IMR-90 (cell line): Measurements from ENCODE around the gene DVL2. TPM values are rescaled to one million over a fixed set of nuclear protein-coding genes. Genes with fewer than 3 reads are reported as not detected.

Source experiments
- ATAC-seq: fragments of 200-7000 bp; cut with Tn5 transposase; 2 replicates; pipeline ENCODE4 v1.9.1; 2020; ENCODE audit warnings: low read depth, mild to moderate bottlenecking, moderate library complexity
- Bru-seq: library from RNA; stranded (reverse); fragments of 400-500 nt; gene quantifications from one replicate; lab custom pipeline; 2021; lab: Mats Ljungman, UMichigan
- BruChase-seq, 2 experiments: library from RNA; stranded (reverse); fragments of 400-500 nt; gene quantifications; one replicate each; lab custom pipeline; 2021; lab: Mats Ljungman, UMichigan
- BruUV-seq: library from RNA; stranded (reverse); fragments of 400-500 nt; replicated peaks from 2 replicates; lab custom pipeline; 2021; lab: Mats Ljungman, UMichigan
- CTCF ChIA-PET: fragments of 300-600 bp; formaldehyde crosslinking; extraction: SDS; loops from one replicate; lab custom pipeline; 2021; ENCODE audit warnings: antibody characterized with exemption; lab: Yijun Ruan, JAX
- POLR2A ChIA-PET: fragments of 300-600 bp; sonication (Branson Sonifier 250); formaldehyde crosslinking; loops from one replicate; lab custom pipeline; 2022; ENCODE audit warnings: antibody characterized with exemption; ENCODE audit not compliant: unreplicated experiment; lab: Charles Lee
- DNase-seq: peaks from one replicate; pipeline ENCODE4 v3.0.0; 2013
- H2AFZ ChIP-seq: replicated peaks from 2 replicates; pipeline ENCODE3; 2013; ENCODE audit warnings: low read length, mild to moderate bottlenecking; ENCODE audit not compliant: poor library complexity
- H2AK5ac ChIP-seq: 2 replicates; pipeline ENCODE4 v1.6.1; 2013; ENCODE audit warnings: low read depth, low read length, inconsistent platforms
- H2AK9ac ChIP-seq: replicated peaks from 2 replicates; pipeline ENCODE3; 2013; ENCODE audit warnings: mild to moderate bottlenecking, low read depth, low read length, moderate library complexity; ENCODE audit not compliant: poor library complexity
- H2BK120ac ChIP-seq: 2 replicates; pipeline ENCODE4 v1.6.1; 2013; ENCODE audit warnings: low read depth, low read length, inconsistent platforms
- H2BK15ac ChIP-seq: 3 replicates; pipeline ENCODE4 v1.6.1; 2013; ENCODE audit warnings: low read depth, low read length, inconsistent platforms
- H2BK20ac ChIP-seq: 2 replicates; pipeline ENCODE4 v1.6.1; 2013; ENCODE audit warnings: low read depth, mild to moderate bottlenecking, inconsistent platforms, low read length, moderate library complexity
- H2BK5ac ChIP-seq: 2 replicates; pipeline ENCODE4 v1.6.1; 2013; ENCODE audit warnings: mild to moderate bottlenecking, low read depth, low read length, inconsistent platforms; ENCODE audit not compliant: poor library complexity, severe bottlenecking
- H3K14ac ChIP-seq: replicated peaks from 2 replicates; pipeline ENCODE4 v1.6.1; 2013; ENCODE audit warnings: low read depth, low read length, inconsistent platforms
- H3K18ac ChIP-seq: 2 replicates; pipeline ENCODE4 v1.6.1; 2013; ENCODE audit warnings: low read depth, low read length, control low read depth
- H3K23ac ChIP-seq: 2 replicates; pipeline ENCODE4 v1.6.1; 2013; ENCODE audit warnings: low read depth, low read length, inconsistent platforms
- H3K27ac ChIP-seq: 2 replicates; pipeline ENCODE4 v1.5.1; 2013; ENCODE audit warnings: mild to moderate bottlenecking, control low read depth, low read length; ENCODE audit not compliant: insufficient read depth
- H3K27me3 ChIP-seq: 2 replicates; pipeline ENCODE4 v1.6.1; 2013; ENCODE audit warnings: low read length; ENCODE audit not compliant: control insufficient read depth, insufficient read depth
- H3K36me3 ChIP-seq: 2 replicates; pipeline ENCODE4 v1.6.1; 2013; ENCODE audit warnings: low read length, mixed read lengths; ENCODE audit not compliant: control insufficient read depth, insufficient read depth
- H3K4ac ChIP-seq: 2 replicates; pipeline ENCODE4 v1.6.1; 2013; ENCODE audit warnings: low read depth, low read length, inconsistent platforms
- H3K4me1 ChIP-seq: 2 replicates; pipeline ENCODE4 v1.6.1; 2013; ENCODE audit warnings: low read length, mixed read lengths; ENCODE audit not compliant: control insufficient read depth, insufficient read depth
- H3K4me2 ChIP-seq: 2 replicates; pipeline ENCODE4 v1.6.1; 2013; ENCODE audit warnings: low read depth, mild to moderate bottlenecking, control low read depth, low read length, moderate library complexity
- H3K4me3 ChIP-seq: 2 replicates; pipeline ENCODE4 v1.5.1; 2013; ENCODE audit warnings: low read depth, mild to moderate bottlenecking, control low read depth, low read length, moderate library complexity; ENCODE audit not compliant: insufficient read depth
- H3K56ac ChIP-seq: 2 replicates; pipeline ENCODE4 v1.6.1; 2013; ENCODE audit warnings: low read length, inconsistent platforms; ENCODE audit not compliant: insufficient read depth; ENCODE audit errors: extremely low read depth
- H3K79me1 ChIP-seq, 2 experiments: 2 replicates each; pipeline ENCODE4 v1.6.1; 2013; ENCODE audit warnings: low read length in 2 of 2, inconsistent platforms in 1 of 2, low read depth in 1 of 2
- H3K9ac ChIP-seq: 2 replicates; pipeline ENCODE4 v1.6.1; 2013; ENCODE audit warnings: low read depth, low read length, control low read depth
- H3K9me1 ChIP-seq: 2 replicates; pipeline ENCODE4 v1.6.1; 2013; ENCODE audit warnings: low read length, inconsistent platforms; ENCODE audit not compliant: insufficient read depth
- H3K9me3 ChIP-seq: 2 replicates; pipeline ENCODE4 v1.6.1; 2013; ENCODE audit warnings: low read length; ENCODE audit not compliant: control insufficient read depth, insufficient read depth
- H4K20me1 ChIP-seq: 2 replicates; pipeline ENCODE4 v1.6.1; 2013; ENCODE audit warnings: low read length, inconsistent platforms; ENCODE audit not compliant: insufficient read depth
- H4K5ac ChIP-seq: 2 replicates; pipeline ENCODE4 v1.6.1; 2013; ENCODE audit warnings: mild to moderate bottlenecking, low read depth, low read length, control low read depth
- H4K8ac ChIP-seq, 2 experiments: 2 replicates each; pipeline ENCODE4 v1.6.1; 2013; ENCODE audit warnings: low read depth in 2 of 2, low read length in 2 of 2, control low read depth in 1 of 2, inconsistent platforms in 1 of 2
- H4K91ac ChIP-seq: 2 replicates; pipeline ENCODE4 v1.6.1; 2013; ENCODE audit warnings: low read depth, low read length, inconsistent platforms; ENCODE audit not compliant: insufficient read depth
- BHLHE40 ChIP-seq: fragments of 150-350 bp; IDR thresholded peaks from 2 replicates; pipeline ENCODE4 v1.6.1; 2016; ENCODE audit warnings: mild to moderate bottlenecking, low read depth, low read length
- CEBPB ChIP-seq: IDR thresholded peaks from 2 replicates; pipeline ENCODE4 v1.6.1; 2012; ENCODE audit warnings: low read depth, low read length, improper control_type of control experiment
- FOS ChIP-seq: fragments of 150-350 bp; IDR thresholded peaks from 2 replicates; pipeline ENCODE4 v1.6.1; 2016; ENCODE audit warnings: low read depth, low read length
- MAZ ChIP-seq: IDR thresholded peaks from 2 replicates; pipeline ENCODE4 v1.6.1; 2012; ENCODE audit warnings: low read depth, mild to moderate bottlenecking, low read length, improper control_type of control experiment, moderate library complexity, borderline replicate concordance
- NFE2L2 ChIP-seq: fragments of 150-350 bp; IDR thresholded peaks from 2 replicates; pipeline ENCODE4 v1.6.1; 2016; ENCODE audit warnings: low read depth, mild to moderate bottlenecking, low read length
- SMC3 ChIP-seq: fragments of 150-350 bp; IDR thresholded peaks from 2 replicates; pipeline ENCODE4 v1.6.1; 2016; ENCODE audit warnings: low read depth, mild to moderate bottlenecking, antibody characterized with exemption, low read length, moderate library complexity
- WGBS, 2 experiments: methylation state at CpG; one replicate each; pipeline versions ENCODE4 v1.1.5 to v1.1.7; 2013; ENCODE audit warnings: missing lambda C conversion rate in 2 of 2; ENCODE audit not compliant: insufficient read length in 1 of 2; ENCODE audit errors: extremely low coverage in 2 of 2; 5-methylcytosine and 5-hydroxymethylcytosine counted together
- dilution Hi-C: fragments of 300-500 bp; cut with HindIII; formaldehyde crosslinking; loops from one replicate; pipeline ENCODE4 v1.14.3; 2018; ENCODE audit warnings: low sequenced_read_pairs; ENCODE audit not compliant: unreplicated experiment
- in situ Hi-C: fragments of 300-500 bp; cut with MboI; formaldehyde crosslinking; loops from 3 replicates; pipeline ENCODE4 v1.14.3; 2019; ENCODE audit warnings: low sequenced_read_pairs, inconsistent platforms, mixed read lengths
- intact Hi-C: fragments of 100-400 bp; cut with micrococcal nuclease; formaldehyde crosslinking; loops from 2 replicates; pipeline ENCODE4 v1.10.0; 2022
- long read RNA-seq: library from polyadenylated mRNA; unstranded; transcript quantifications from one replicate; pipeline ENCODE4 v2.0.0, GENCODE V29; 2021; ENCODE audit not compliant: unreplicated experiment
- polyA plus RNA-seq, 3 experiments: library from polyadenylated mRNA; depleted of rRNA; stranded (reverse); fragments of >200 nt; gene quantifications; 2 replicates each; pipeline ENCODE4 v1.2.3, GENCODE V29; 2012; ENCODE audit warnings: low replicate concordance in 1 of 3
- total RNA-seq: library from RNA; depleted of rRNA; stranded (reverse); fragments of >200 nt; gene quantifications from 2 replicates; pipeline ENCODE4 v1.2.3, GENCODE V29; 2012; rRNA removed
- TF ChIP-seq, protein P1 (sequence below): fragments of 150-350 bp; IDR thresholded peaks from 2 replicates; pipeline ENCODE4 v1.6.1; 2017; ENCODE audit warnings: mild to moderate bottlenecking, antibody characterized with exemption, low read length, low read depth

The DVL2 gene
- total RNA-seq (20.3 and 21.3 TPM in 2 replicates), polyA plus RNA-seq (2012; rRNA removed) (10.5 and 11.8 TPM in 2 replicates), Bru-seq, nascent RNA (percentile 64 among the genes with signal in this experiment), BruChase-seq, experiment 1, labeled RNA remaining after a 6-hour chase (percentile 76 among the genes with signal in this experiment), BruChase-seq, experiment 2, labeled RNA remaining after a 2-hour chase (percentile 79 among the genes with signal in this experiment)
- polyA plus RNA-seq (2012; cell fraction: cytosol; rRNA removed): 5.9 and 9.6 TPM in 2 replicates
- polyA plus RNA-seq (2012; cell fraction: nucleus; rRNA removed; ENCODE audit: low replicate concordance): 14.5 and 26.4 TPM in 2 replicates
- long read RNA-seq, transcript DVL2-201 (15 exons, 3,018 nt): major isoform, 21 of 52 reads
- long read RNA-seq, partial matches to known transcripts: 11 of 52 reads
- long read RNA-seq, other reads (novel, unspliced or antisense): 20 of 52 reads

GRCh38 chr17:7234083-7234951, at the start of gene DVL2:
Gene DVL2 (minus strand): TSS chr17:7234517. CDS start chr17:7234262, 255 bp downstream.
- Histone ChIP-seq H3K36me3 (peaks cover 36% of the 10 kb centered on the region), H3K9me3 (no peaks in the 10 kb centered on the region), H2AK5ac (peak within 1 kb of the TSS; percentile 97), H2BK120ac (peak within 1 kb of the TSS; percentile 40; the same call in 1 of the 2 replicates), H3K27ac (peak within 1 kb of the TSS; percentile 92), H3K4me2 (peak within 1 kb of the TSS; percentile 97), H3K14ac (peak within 1 kb of the TSS; percentile 99), H3K4me3 (peak within 1 kb of the TSS; percentile 94), H4K91ac (peak within 1 kb of the TSS; percentile 91), H3K4me1 (peaks cover 5% of the 10 kb centered on the region), H3K27me3 (no peaks in the 10 kb centered on the region), H3K9ac (peak within 1 kb of the TSS; percentile 99), H2AFZ (peak within 1 kb of the TSS; percentile 97), H4K8ac (peak within 1 kb of the TSS; percentile 69 to 87), H4K5ac (peak within 1 kb of the TSS; percentile 90), H3K23ac (peak within 1 kb of the TSS; percentile 99), H3K18ac (peak within 1 kb of the TSS; percentile 77), H3K56ac (peak within 1 kb of the TSS; percentile 86), H2BK15ac (0 out of 3 replicates have a peak within 1 kb of the TSS, but pooled peaks have one; percentile 2), H2BK20ac (no peak within 1 kb of the TSS), H2BK5ac (peak within 1 kb of the TSS; percentile 92), H3K79me1 (peaks cover 15 to 78% of the 10 kb centered on the region in 2 experiments), H3K4ac (peak within 1 kb of the TSS; percentile 98), H3K9me1 (peaks cover 9% of the 10 kb centered on the region), H4K20me1 (peaks cover 53% of the 10 kb centered on the region), H2AK9ac (peak within 1 kb of the TSS; percentile 99)
- peak; percentile 94 for DNase-seq
- WGBS, 2 experiments: 1% methylated on average over 19 of the region's 72 CpGs; no CpG with 5 or more reads in 1 of the 2 experiments
- ATAC-seq: peak; percentile 52
- dilution Hi-C loops: no loop called here
- POLR2A ChIA-PET: interaction anchor here (1.0 kb wide), 2 partner anchors 10 to 13 kb away, joined by 3 to 4 read pairs; no protein-coding TSS in a partner anchor
- intact Hi-C loops: loop anchor here (2.0 kb wide), 1 partner anchor 14 kb away; no protein-coding TSS in a partner anchor
- in situ Hi-C loops: loop anchor here (25.0 kb wide), 1 partner anchor 928 kb away; the partner anchor contains the start of genes PER1 and VAMP2
- BruUV-seq: no TSS peak
- CTCF ChIA-PET: no interaction called here
- TF ChIP-seq NFE2L2: no peak
- peak; percentile 95 for TF ChIP-seq BHLHE40
- TF ChIP-seq CEBPB: no peak
- TF ChIP-seq SMC3: no peak
- TF ChIP-seq MAZ: peak; percentile 88; the same call in 1 of the 2 replicates
- TF ChIP-seq FOS: peak; percentile 100
- TF ChIP-seq, protein P1, sequence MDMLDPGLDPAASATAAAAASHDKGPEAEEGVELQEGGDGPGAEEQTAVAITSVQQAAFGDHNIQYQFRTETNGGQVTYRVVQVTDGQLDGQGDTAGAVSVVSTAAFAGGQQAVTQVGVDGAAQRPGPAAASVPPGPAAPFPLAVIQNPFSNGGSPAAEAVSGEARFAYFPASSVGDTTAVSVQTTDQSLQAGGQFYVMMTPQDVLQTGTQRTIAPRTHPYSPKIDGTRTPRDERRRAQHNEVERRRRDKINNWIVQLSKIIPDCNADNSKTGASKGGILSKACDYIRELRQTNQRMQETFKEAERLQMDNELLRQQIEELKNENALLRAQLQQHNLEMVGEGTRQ: peak; percentile 100
